KMS-11 (cell line): ENCODE measurements around the gene RAB6B.

Experiments used
- H2AFZ ChIP-seq: fragments of 200-600 bp; sonication (generic); 2 replicates; pipeline ENCODE4 v1.6.1; 2016; ENCODE audit warnings: antibody characterized with exemption, mixed run types, low read depth
- H3K27ac ChIP-seq: fragments of 200-600 bp; sonication (generic); 2 replicates; pipeline ENCODE4 v1.6.1; 2016; ENCODE audit warnings: mild to moderate bottlenecking, mixed run types
- H3K27me3 ChIP-seq: fragments of 200-600 bp; sonication (generic); 2 replicates; pipeline ENCODE4 v1.6.1; 2017; ENCODE audit warnings: mild to moderate bottlenecking, low read depth, mixed run types, moderate library complexity; ENCODE audit not compliant: insufficient read depth
- H3K36me3 ChIP-seq: fragments of 200-600 bp; sonication (generic); 2 replicates; pipeline ENCODE4 v1.6.1; 2017; ENCODE audit warnings: mild to moderate bottlenecking, mixed run types; ENCODE audit not compliant: insufficient read depth
- H3K4me1 ChIP-seq: fragments of 200-600 bp; sonication (generic); 2 replicates; pipeline ENCODE4 v1.6.1; 2016; ENCODE audit warnings: mild to moderate bottlenecking, low read depth, mixed run types; ENCODE audit not compliant: poor library complexity, severe bottlenecking
- H3K4me2 ChIP-seq: fragments of 200-600 bp; sonication (generic); 2 replicates; pipeline ENCODE4 v1.7.0; 2016; ENCODE audit warnings: mild to moderate bottlenecking, mixed run types
- H3K4me3 ChIP-seq: fragments of 200-600 bp; sonication (generic); IDR thresholded peaks from 2 replicates; pipeline ENCODE4 v1.6.1; 2017; ENCODE audit warnings: low read depth, low read length, mixed read lengths; ENCODE audit not compliant: insufficient read depth
- H3K79me2 ChIP-seq: fragments of 200-600 bp; sonication (generic); 2 replicates; pipeline ENCODE4 v1.6.1; 2016; ENCODE audit warnings: low read depth, mixed run types; ENCODE audit not compliant: insufficient read depth
- H3K9ac ChIP-seq: fragments of 200-600 bp; sonication (generic); 2 replicates; pipeline ENCODE4 v1.6.1; 2016; ENCODE audit warnings: mild to moderate bottlenecking, mixed run types
- H4K20me1 ChIP-seq: fragments of 200-600 bp; sonication (generic); 2 replicates; pipeline ENCODE4 v1.6.1; 2016; ENCODE audit warnings: mild to moderate bottlenecking, mixed run types; ENCODE audit not compliant: insufficient read depth
- CTCF ChIP-seq: fragments of 200-600 bp; sonication (generic); conservative IDR thresholded peaks from 2 replicates; pipeline ENCODE4 v1.6.1; 2017; ENCODE audit warnings: low read depth, mild to moderate bottlenecking, antibody characterized with exemption, low read length, moderate library complexity, mixed read lengths

Gene RAB6B

GRCh38 chr3:133832802-133833144 is 62.9 kb downstream of the RAB6B start:
- TF ChIP-seq CTCF: no peak
- H3K36me3 ChIP-seq: no peaks in the 10 kb centered on the region
- no peak overlapping the region for H3K4me2 ChIP-seq

GRCh38 chr3:133831966-133832801 is 63.5 kb downstream of the RAB6B start:
- Histone ChIP-seq H3K27ac (no peak overlapping the region), H3K4me3 (no peak overlapping the region), H3K36me3 (no peaks in the 10 kb centered on the region), H3K9ac (no peak overlapping the region), H3K79me2 (no peaks in the 10 kb centered on the region), H3K27me3 (no peaks in the 10 kb centered on the region), H3K4me1 (no peaks in the 10 kb centered on the region), H3K4me2 (no peak overlapping the region), H4K20me1 (no peaks in the 10 kb centered on the region), H2AFZ (no peak overlapping the region)
- TF ChIP-seq CTCF: no peak

More at GRCh38 chr3:133832802-133833144, 62.9 kb downstream of the RAB6B start:
- Histone ChIP-seq H3K4me1 (no peaks in the 10 kb centered on the region), H4K20me1 (no peaks in the 10 kb centered on the region), H2AFZ (no peak overlapping the region), H3K9ac (no peak overlapping the region), H3K27me3 (no peaks in the 10 kb centered on the region), H3K79me2 (no peaks in the 10 kb centered on the region), H3K4me3 (no peak overlapping the region), H3K27ac (no peak overlapping the region)

- Histone ChIP-seq H3K36me3 (no peaks in the 10 kb centered on the region), H3K4me2 (no peak overlapping the region), H3K4me1 (no peaks in the 10 kb centered on the region), H3K27ac (no peak overlapping the region), H3K27me3 (no peaks in the 10 kb centered on the region), H3K79me2 (no peaks in the 10 kb centered on the region), H4K20me1 (no peaks in the 10 kb centered on the region), H3K9ac (no peak overlapping the region), H3K4me3 (no peak overlapping the region), H2AFZ (no peak overlapping the region)
- no peak for TF ChIP-seq CTCF
These were observed 65.6 kb downstream of the RAB6B start for GRCh38 chr3:133830071-133830470.

GRCh38 chr3:133829310-133829707 is 66.4 kb downstream of the RAB6B start:
- Histone ChIP-seq H3K4me1 (no peaks in the 10 kb centered on the region), H3K79me2 (no peaks in the 10 kb centered on the region), H3K9ac (no peak overlapping the region), H3K4me3 (no peak overlapping the region), H4K20me1 (no peaks in the 10 kb centered on the region), H3K36me3 (no peaks in the 10 kb centered on the region), H3K27ac (no peak overlapping the region), H2AFZ (no peak overlapping the region), H3K4me2 (no peak overlapping the region), H3K27me3 (no peaks in the 10 kb centered on the region)
- no peak for TF ChIP-seq CTCF
